GM12878 (cell line): ENCODE data around the gene SLC19A1. TPM values are rescaled to one million over a fixed set of nuclear protein-coding genes. Genes with fewer than 3 reads are reported as not detected.

ENCODE experiments used
- ATAC-seq: fragments of 200-7000 bp; cut with Tn5 transposase; 3 replicates; pipeline ENCODE4 v1.9.1; 2020; ENCODE audit warnings: mild to moderate bottlenecking, moderate library complexity
- BruUV-seq: library from RNA; stranded (reverse); fragments of 400-500 nt; replicated peaks from 2 replicates; lab custom pipeline; 2021; lab: Mats Ljungman, UMichigan
- CTCF ChIA-PET: fragments of 300-600 bp; sonication (Branson Sonifier 250); formaldehyde crosslinking; extraction: SDS; loops from one replicate; lab custom pipeline; 2021; ENCODE audit warnings: inconsistent platforms; lab: Yijun Ruan, JAX
- POLR2A ChIA-PET: fragments of 350-600 bp; formaldehyde crosslinking; extraction: SDS; loops from one replicate; lab custom pipeline; 2021; ENCODE audit warnings: inconsistent platforms; lab: Charles Lee
- RAD21 ChIA-PET: fragments of 300-600 bp; sonication (Branson Sonifier 250); formaldehyde crosslinking; loops from one replicate; lab custom pipeline; 2023; ENCODE audit warnings: antibody characterized with exemption; ENCODE audit not compliant: unreplicated experiment; lab: Charles Lee
- SMC1A ChIA-PET: fragments of 300-600 bp; sonication (Branson Sonifier 250); formaldehyde crosslinking; loops from one replicate; lab custom pipeline; 2023; ENCODE audit not compliant: unreplicated experiment, uncharacterized antibody; lab: Charles Lee
- DNase-seq: peaks from one replicate; pipeline ENCODE4 v3.0.0-alpha.2; 2011; ENCODE audit warnings: low read depth, low spot score
- FAIRE-seq: peaks from 3 replicates; lab custom pipeline; 2011; peaks lifted over from hg19 to GRCh38; lab: Jason Lieb, UNC
- H2AFZ ChIP-seq: 2 replicates; pipeline ENCODE4 v1.6.0; 2011; ENCODE audit warnings: low read depth, low read length, control low read depth; ENCODE audit not compliant: control insufficient read depth
- H3K27ac ChIP-seq: 2 replicates; pipeline ENCODE4 v1.5.1; 2011; ENCODE audit warnings: control low read depth; ENCODE audit not compliant: control insufficient read depth, insufficient read depth
- H3K27me3 ChIP-seq, 2 experiments: replicated peaks in 1 of 2; 2 replicates each; pipeline versions ENCODE4 v1.6.0 to v1.6.1; 2011; ENCODE audit warnings: low read length in 1 of 2; ENCODE audit not compliant: control insufficient read depth in 2 of 2, insufficient read depth in 2 of 2
- H3K36me3 ChIP-seq, 2 experiments: 2 replicates each; pipeline ENCODE4 v1.5.1; 2011; ENCODE audit warnings: low read length in 1 of 2; ENCODE audit not compliant: control insufficient read depth in 2 of 2, insufficient read depth in 2 of 2
- H3K4me1 ChIP-seq: 2 replicates; pipeline ENCODE4 v1.6.1; 2011; ENCODE audit warnings: mild to moderate bottlenecking, low read length, moderate library complexity, mixed read lengths; ENCODE audit not compliant: control insufficient read depth, insufficient read depth
- H3K4me2 ChIP-seq: 2 replicates; pipeline ENCODE4 v1.6.0; 2011; ENCODE audit warnings: control low read depth; ENCODE audit not compliant: control insufficient read depth, insufficient read depth
- H3K4me3 ChIP-seq: fragments of 200-600 bp; sonication (generic); 2 replicates; pipeline ENCODE4 v1.5.1; 2016
- H3K79me2 ChIP-seq: 2 replicates; pipeline ENCODE4 v1.6.0; 2011; ENCODE audit warnings: low read length; ENCODE audit not compliant: control insufficient read depth, insufficient read depth
- H3K9ac ChIP-seq: 2 replicates; pipeline ENCODE4 v1.8.0; 2011; ENCODE audit warnings: low read length, control low read depth, mixed read lengths; ENCODE audit not compliant: control insufficient read depth, insufficient read depth
- H3K9me3 ChIP-seq: replicated peaks from 3 replicates; pipeline ENCODE4 v1.5.1; 2011; ENCODE audit warnings: mild to moderate bottlenecking, low read length; ENCODE audit not compliant: control insufficient read depth, insufficient read depth
- H4K20me1 ChIP-seq: 2 replicates; pipeline ENCODE4 v1.6.0; 2011; ENCODE audit not compliant: control insufficient read depth, insufficient read depth
- CBX3 ChIP-seq: fragments of 200-600 bp; sonication (generic); IDR thresholded peaks from 2 replicates; pipeline ENCODE4 v1.6.1; 2016; ENCODE audit warnings: low read depth, borderline replicate concordance
- FOS ChIP-seq: IDR thresholded peaks from 3 replicates; pipeline ENCODE4 v1.6.1; 2011; ENCODE audit warnings: borderline replicate concordance; ENCODE audit not compliant: insufficient read length; ENCODE audit errors: extremely low read depth
- FOXK2 ChIP-seq: fragments of 450-650 bp; IDR thresholded peaks from 2 replicates; pipeline ENCODE4 v1.6.1; 2017; ENCODE audit warnings: mild to moderate bottlenecking, moderate library complexity
- FOXM1 ChIP-seq: IDR thresholded peaks from 2 replicates; pipeline ENCODE4 v1.6.1; 2012; ENCODE audit warnings: low read depth, mild to moderate bottlenecking, inconsistent platforms, low read length, moderate library complexity
- MEF2A ChIP-seq: IDR thresholded peaks from 2 replicates; pipeline ENCODE4 v1.6.1; 2011; ENCODE audit warnings: low read depth, mild to moderate bottlenecking, low read length, moderate library complexity; ENCODE audit not compliant: insufficient read depth
- MLLT1 ChIP-seq: fragments of 450-650 bp; IDR thresholded peaks from 2 replicates; pipeline ENCODE4 v1.6.1; 2016; ENCODE audit warnings: mild to moderate bottlenecking
- MTA3 ChIP-seq: IDR thresholded peaks from 2 replicates; pipeline ENCODE4 v1.6.1; 2012; ENCODE audit warnings: low read length, inconsistent platforms, borderline replicate concordance
- MYC ChIP-seq: IDR thresholded peaks from 2 replicates; pipeline ENCODE4 v1.6.1; 2011; ENCODE audit warnings: mild to moderate bottlenecking, low read length, moderate library complexity, inconsistent platforms; ENCODE audit not compliant: insufficient read depth, insufficient replicate concordance, insufficient read length, severe bottlenecking
- NR2F1 ChIP-seq: fragments of 450-650 bp; conservative IDR thresholded peaks from 2 replicates; pipeline ENCODE4 v1.6.1; 2017; ENCODE audit warnings: mild to moderate bottlenecking
- POLR2A ChIP-seq: IDR thresholded peaks from 2 replicates; pipeline ENCODE4 v1.6.1; 2011; ENCODE audit warnings: low read depth, mild to moderate bottlenecking, low read length
- POU2F2 ChIP-seq: IDR thresholded peaks from 3 replicates; pipeline ENCODE4 v1.6.1; 2011; ENCODE audit warnings: low read depth, mild to moderate bottlenecking, low read length, borderline replicate concordance
- RFX5 ChIP-seq: IDR thresholded peaks from 2 replicates; pipeline ENCODE4 v1.6.1; 2011; ENCODE audit warnings: low read depth, low read length, improper control_type of control experiment
- SMARCA5 ChIP-seq: fragments of 450-650 bp; IDR thresholded peaks from 2 replicates; pipeline ENCODE4 v1.6.1; 2017; ENCODE audit warnings: mild to moderate bottlenecking
- ZBED1 ChIP-seq: IDR thresholded peaks from 2 replicates; pipeline ENCODE4 v1.6.1; 2016; ENCODE audit warnings: borderline replicate concordance
- WGBS: methylation state at CpG from one replicate; pipeline ENCODE4 v1.1.6; 2016; ENCODE audit warnings: low lambda C conversion rate; ENCODE audit not compliant: insufficient replicate concordance, insufficient coverage; ENCODE audit errors: missing lambda C conversion rate; 5-methylcytosine and 5-hydroxymethylcytosine counted together
- in situ Hi-C: fragments of 300-500 bp; cut with MboI; formaldehyde crosslinking; loops from 9 replicates; pipeline ENCODE4 v1.14.3; 2018; ENCODE audit warnings: mixed read lengths
- intact Hi-C: fragments of 100-400 bp; cut with micrococcal nuclease; formaldehyde crosslinking; loops from one replicate; pipeline ENCODE4 v1.14.2; 2022; ENCODE audit not compliant: unreplicated experiment
- polyA plus RNA-seq, 11 experiments: library from polyadenylated mRNA; depleted of rRNA in 4 of 11; unstranded in 6 of 11; stranded (reverse) in 5 of 11; fragments of >200 nt; fragmentation: Nextera tagmentation in 4 of 11; fragmentation: Illumina TruSeq in 1 of 11; extraction: Ambion mirVana in 4 of 11; extraction: Trizol in 1 of 11; gene quantifications; 1 replicate in 1 of 11; 2 replicates in 10 of 11; pipeline versions ENCODE4 v1.2.1 to v1.2.3, GENCODE V29; 2011 to 2016; ENCODE audit warnings: inconsistent platforms in 2 of 11, missing spikeins in 2 of 11, low read depth in 1 of 11
- total RNA-seq, 4 experiments: library from RNA; depleted of rRNA in 3 of 4; stranded (reverse); fragments of >200 nt in 3 of 4; fragmentation: Illumina TruSeq in 1 of 4; extraction: Trizol in 1 of 4; gene quantifications; 2 replicates each; pipeline versions ENCODE4 v1.2.1 to v1.2.3, GENCODE V29; 2013 to 2021

Gene SLC19A1
- total and polyA plus RNA-seq, 10 of the 15 experiments (the other 5 are each of a cell fraction or from before 2014, with no cell fraction given), result 0.42 to 49.7 (median 12.2) TPM

- Histone ChIP-seq H3K4me3 (no peak overlapping the region), H3K9me3 (no peaks in the 10 kb centered on the region), H3K27ac (no peak overlapping the region), H3K36me3 (no peaks in the 10 kb centered on the region), H3K27me3 (no peaks in the 10 kb centered on the region; a peak in 2 of 4 replicates), H4K20me1 (no peaks in the 10 kb centered on the region), H2AFZ (no peak overlapping the region), H3K4me2 (no peak overlapping the region), H3K9ac (no peak overlapping the region), H3K79me2 (no peaks in the 10 kb centered on the region), H3K4me1 (no peaks in the 10 kb centered on the region)
- DNase-seq (no peak), ATAC-seq (no peak), FAIRE-seq (no peak)
- TF ChIP-seq MYC, result no peak
- no peak for TF ChIP-seq POU2F2
- no peak for TF ChIP-seq NR2F1
- no peak for TF ChIP-seq SMARCA5
- no peak for TF ChIP-seq FOXM1
- no peak for TF ChIP-seq MEF2A
- TF ChIP-seq ZBED1, result no peak
- no peak for TF ChIP-seq MTA3
- TF ChIP-seq FOXK2, result no peak
- TF ChIP-seq CBX3, result no peak
- no peak for TF ChIP-seq FOS
- TF ChIP-seq MLLT1, result no peak
- no peak for TF ChIP-seq POLR2A
- TF ChIP-seq RFX5, result no peak
- CTCF ChIA-PET, result no interaction called here
- SMC1A ChIA-PET, result no interaction called here
- POLR2A ChIA-PET, result no interaction called here
- BruUV-seq, result no TSS peak
- intact Hi-C loops (no loop called here), in situ Hi-C loops (no loop called here)
- 56% methylated on average over 24 of the region's 25 CpGs for WGBS
- RAD21 ChIA-PET, result no interaction called here
Measured at GRCh38 chr21:45574081-45574501, 31.9 kb upstream of the SLC19A1 start.
